Measurements from ENCODE around the gene BCL11B. TPM values are rescaled to one million over a fixed set of nuclear protein-coding genes. Genes with fewer than 3 reads are reported as not detected.

The BCL11B gene
- total RNA-seq, 1 donor from 2014 or later, result 0.23 TPM

- H3K4me3 ChIP-seq (ENCODE audit: low read depth, low read length), result no peak overlapping the region
- TF ChIP-seq, protein P1, sequence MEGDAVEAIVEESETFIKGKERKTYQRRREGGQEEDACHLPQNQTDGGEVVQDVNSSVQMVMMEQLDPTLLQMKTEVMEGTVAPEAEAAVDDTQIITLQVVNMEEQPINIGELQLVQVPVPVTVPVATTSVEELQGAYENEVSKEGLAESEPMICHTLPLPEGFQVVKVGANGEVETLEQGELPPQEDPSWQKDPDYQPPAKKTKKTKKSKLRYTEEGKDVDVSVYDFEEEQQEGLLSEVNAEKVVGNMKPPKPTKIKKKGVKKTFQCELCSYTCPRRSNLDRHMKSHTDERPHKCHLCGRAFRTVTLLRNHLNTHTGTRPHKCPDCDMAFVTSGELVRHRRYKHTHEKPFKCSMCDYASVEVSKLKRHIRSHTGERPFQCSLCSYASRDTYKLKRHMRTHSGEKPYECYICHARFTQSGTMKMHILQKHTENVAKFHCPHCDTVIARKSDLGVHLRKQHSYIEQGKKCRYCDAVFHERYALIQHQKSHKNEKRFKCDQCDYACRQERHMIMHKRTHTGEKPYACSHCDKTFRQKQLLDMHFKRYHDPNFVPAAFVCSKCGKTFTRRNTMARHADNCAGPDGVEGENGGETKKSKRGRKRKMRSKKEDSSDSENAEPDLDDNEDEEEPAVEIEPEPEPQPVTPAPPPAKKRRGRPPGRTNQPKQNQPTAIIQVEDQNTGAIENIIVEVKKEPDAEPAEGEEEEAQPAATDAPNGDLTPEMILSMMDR (conservative IDR thresholded peaks at IDR 0.05; ENCODE audit: low read depth, low read length), result no peak
- no peak for DNase-seq (ENCODE audit: low read depth)
Measured at GRCh38 chr14:99263564-99264330, 8.2 kb downstream of the BCL11B start.

DNA sequence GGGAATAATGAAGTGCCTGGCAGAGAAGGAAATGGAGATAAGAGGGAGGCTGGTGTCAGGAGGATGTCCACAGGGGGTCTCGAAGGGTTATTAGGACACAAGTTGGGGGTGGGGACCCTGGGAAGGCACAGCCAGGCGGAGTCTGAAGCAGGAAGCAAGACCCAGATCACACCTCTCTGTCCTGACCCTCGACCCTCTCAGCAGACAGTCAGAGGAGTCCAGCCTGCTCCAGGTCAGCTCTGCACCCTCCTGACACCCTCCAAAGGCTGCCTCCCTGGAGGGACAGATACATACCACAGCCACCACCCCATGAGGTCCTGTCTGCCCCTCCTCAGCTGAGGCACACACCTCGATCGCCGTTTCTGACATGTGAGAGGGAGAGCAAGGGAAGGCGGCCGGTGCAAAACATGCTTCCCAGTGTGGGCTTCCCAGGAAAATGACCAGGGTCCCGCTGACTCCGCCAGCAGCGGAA lies 9.0 kb downstream of the BCL11B start:
- no peak overlapping the region for H3K4me3 ChIP-seq (ENCODE audit: low read depth, low read length)
- TF ChIP-seq, protein P1 (conservative IDR thresholded peaks at IDR 0.05; ENCODE audit: low read depth, low read length), result no peak
- no peak for DNase-seq (ENCODE audit: low read depth)

GRCh38 chr14:99261912-99262787 lies 9.8 kb downstream of the BCL11B start:
- TF ChIP-seq, protein P1 (conservative IDR thresholded peaks at IDR 0.05; ENCODE audit: low read depth, low read length), result no peak
- DNase-seq (ENCODE audit: low read depth), result no peak
- H3K4me3 ChIP-seq (ENCODE audit: low read depth, low read length), result no peak overlapping the region

DNA sequence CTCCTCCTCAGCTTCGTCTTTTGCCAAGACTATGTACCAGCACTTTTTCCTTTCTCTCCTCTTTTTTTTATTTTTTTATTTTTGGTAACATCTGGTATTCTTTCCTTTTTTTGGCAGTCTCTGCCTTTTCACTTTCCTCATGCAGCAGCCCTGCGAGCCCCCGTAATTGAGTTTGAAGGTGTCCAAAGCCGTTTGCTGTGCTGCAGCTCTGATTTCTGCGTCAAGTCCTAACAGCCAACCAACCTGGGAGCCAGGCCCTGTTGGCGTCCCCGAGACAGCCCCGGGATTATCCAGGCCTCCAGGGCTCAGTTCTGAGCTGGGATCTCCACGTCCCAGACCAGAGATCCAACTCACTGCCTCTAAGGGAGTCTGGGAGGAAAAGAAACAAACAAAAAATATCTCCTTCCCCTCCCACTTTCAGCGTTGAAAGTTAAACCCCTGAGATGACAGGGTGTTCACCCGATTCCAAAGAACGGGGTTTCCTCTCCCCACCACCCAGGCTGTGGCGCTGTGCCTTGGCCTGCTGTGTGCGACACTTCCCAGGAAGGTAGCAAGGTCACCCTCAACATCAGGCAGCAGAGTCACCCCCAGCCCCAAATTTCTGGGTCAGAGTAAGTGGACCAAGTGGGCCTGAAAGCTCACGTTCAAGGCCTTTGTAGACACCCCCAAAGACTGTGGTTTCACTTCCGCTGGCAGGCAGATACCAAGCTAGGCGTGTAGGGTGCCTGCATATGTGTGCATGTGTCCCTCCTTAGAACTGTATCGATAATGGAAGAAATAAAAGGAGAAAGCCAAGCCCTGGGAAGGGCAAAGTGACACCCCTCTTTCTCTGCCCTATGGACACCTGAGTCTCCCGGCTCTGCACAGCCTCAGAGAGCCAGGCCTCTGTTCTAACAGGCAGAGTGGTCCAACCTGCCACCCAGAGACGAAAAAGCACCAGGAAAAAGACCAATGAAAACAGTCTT lies 11.1 kb downstream of the BCL11B start:
- H3K4me3 ChIP-seq (ENCODE audit: low read depth, low read length), result no peak overlapping the region
- TF ChIP-seq, protein P1 (conservative IDR thresholded peaks at IDR 0.05; ENCODE audit: low read depth, low read length), result no peak
- no peak for DNase-seq (ENCODE audit: low read depth)

DNA sequence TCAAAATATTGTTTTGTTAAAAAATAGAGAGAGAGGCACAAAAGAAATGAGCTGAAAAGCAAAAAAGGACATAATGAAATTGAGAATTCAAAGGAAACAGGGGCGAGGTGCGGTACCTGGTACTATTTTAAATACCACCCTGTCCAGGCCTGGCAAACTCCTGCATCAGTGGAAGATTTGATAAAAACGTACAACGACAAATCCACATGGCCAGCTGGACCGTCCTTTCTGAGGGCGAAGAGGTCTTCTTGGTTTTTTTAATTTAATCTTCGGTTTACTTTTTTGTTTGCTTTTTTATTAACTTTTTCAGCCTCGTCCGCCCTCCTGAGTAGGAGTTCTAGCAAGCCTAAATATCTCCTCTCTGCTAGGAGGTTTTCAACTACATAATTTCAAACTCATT lies 11.9 kb downstream of the BCL11B start:
- TF ChIP-seq, protein P1 (conservative IDR thresholded peaks at IDR 0.05; ENCODE audit: low read depth, low read length), result no peak
- H3K4me3 ChIP-seq (ENCODE audit: low read depth, low read length), result no peak overlapping the region
- no peak for DNase-seq (ENCODE audit: low read depth)
